ENCODE measurements around the gene STARD3NL.
A peak's percentile ranks its signal among the peaks of the same experiment; 100 is the strongest.
"Not testable (repeated sequence)": the region's sequence is repeated elsewhere in the genome, so short reads cannot be mapped to it uniquely, and the experiment has no call there.

STARD3NL gene

DNA sequence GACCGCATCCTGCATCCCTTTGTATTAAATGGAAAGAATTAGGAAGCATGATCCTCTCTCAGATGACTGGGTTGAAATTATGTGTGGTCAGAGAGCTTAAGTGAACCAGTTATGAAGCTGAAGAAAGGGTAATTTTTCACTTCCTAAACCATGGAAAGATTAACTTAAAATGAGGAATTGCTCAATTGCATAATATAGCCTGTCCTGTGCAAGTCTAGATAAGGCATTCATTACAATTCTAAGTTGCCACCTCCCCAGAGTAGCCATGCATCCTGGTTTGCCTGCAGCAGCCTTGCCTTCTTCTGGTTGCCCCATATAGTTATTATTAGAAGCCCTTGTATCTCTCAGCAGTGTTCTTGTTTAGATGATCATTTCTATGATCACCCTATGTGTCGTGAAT, 45.3 kb downstream of the STARD3NL start:
- no peak for DNase-seq (ENCODE audit: low read depth)

DNA sequence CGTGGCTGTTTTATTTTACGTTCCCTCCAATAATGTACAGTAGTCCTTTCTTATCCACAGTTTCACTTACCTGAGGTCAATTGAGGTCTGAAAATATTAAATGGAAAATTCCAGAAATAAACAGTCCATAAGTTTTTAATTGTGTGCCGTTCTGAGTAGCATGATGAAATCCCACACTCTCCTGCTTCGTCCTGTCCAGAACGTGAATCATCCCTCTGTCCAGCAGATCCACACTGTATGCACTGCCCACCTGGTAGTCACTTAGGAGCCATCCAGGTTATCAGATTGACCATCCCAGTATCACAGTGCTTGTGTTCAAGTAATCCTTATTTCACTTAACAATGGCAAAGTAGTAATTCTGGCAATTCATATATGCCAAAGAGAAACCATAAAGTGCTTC, 46.3 kb downstream of the STARD3NL start:
- DNase-seq (ENCODE audit: low read depth) = no peak

DNA sequence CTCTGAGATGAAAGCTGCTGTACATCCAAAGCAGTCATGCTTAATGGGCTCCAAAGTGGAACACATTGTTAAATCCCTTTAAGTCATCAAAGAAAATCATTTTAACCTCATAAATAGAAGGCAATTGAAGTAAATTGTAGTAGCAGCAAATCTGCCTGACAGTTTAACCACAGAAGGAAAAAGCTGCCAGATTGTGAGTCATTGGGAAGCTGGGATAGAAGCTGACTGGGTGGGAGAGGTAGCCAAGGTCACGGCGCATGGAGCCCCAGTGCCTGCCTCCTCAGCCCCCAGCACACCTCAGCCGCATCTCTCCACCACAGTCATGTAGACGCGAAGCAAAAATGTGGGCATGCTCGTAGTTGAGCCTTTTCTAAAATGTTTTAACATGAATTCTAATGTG, 51.3 kb downstream of the STARD3NL start:
- no peak for DNase-seq (ENCODE audit: low read depth)

DNA sequence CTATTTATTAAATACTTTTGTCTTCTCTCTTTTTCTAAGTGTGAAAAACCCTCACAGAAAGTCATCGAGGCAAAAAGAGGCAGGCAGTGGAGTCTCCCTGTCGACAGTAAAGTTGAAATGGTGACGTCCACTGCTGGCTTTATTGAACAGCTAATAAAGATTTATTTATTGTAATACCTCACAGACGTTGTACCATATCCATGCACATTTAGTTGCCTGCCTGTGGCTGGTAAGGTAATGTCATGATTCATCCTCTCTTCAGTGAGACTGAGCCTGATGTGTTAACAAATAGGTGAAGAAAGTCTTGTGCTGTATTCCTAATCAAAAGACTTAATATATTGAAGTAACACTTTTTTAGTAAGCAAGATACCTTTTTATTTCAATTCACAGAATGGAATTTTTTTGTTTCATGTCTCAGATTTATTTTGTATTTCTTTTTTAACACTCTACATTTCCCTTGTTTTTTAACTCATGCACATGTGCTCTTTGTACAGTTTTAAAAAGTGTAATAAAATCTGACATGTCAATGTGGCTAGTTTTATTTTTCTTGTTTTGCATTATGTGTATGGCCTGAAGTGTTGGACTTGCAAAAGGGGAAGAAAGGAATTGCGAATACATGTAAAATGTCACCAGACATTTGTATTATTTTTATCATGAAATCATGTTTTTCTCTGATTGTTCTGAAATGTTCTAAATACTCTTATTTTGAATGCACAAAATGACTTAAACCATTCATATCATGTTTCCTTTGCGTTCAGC, 52.0 kb downstream of the STARD3NL start:
- no peak for DNase-seq (ENCODE audit: low read depth)

DNA sequence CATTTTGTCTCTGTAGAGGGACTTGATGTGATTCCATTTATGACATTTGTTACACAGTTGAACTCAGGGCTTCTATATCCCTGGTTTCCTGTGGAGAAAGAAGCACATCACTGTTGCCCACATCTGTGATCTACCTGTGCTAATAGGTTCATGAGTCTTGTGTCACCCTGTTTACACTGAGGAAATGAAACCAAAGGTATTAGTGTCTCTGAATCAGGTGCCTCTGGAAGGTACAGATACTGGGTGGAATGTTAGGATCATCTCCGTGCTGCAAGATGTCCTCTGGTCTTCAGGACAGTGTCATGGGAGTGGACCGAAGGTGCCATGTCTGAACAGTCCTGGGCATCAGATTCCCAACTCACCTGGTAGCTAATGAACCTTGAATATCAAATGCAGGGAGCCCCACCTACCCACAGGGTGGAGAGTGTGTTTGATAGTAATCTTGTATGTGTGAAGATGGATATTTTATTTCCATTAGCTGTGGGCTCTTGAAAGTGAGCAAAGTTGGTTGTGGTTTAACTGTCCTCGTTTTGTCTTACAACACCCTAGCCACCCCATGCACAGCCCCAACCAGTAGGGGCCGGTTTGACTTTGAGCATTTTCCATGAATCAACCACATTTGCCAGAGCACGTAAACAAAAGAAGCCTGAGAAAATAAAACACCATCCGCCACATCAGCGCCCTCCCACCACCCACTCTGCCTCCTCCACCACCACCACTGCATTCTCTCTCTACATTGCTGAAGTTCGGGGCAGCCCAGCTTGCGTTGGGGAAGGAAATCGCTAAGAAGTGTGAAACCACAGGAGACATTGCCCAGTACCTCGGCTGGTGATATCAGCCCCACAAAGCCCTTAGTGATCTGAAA, 54.7 kb downstream of the STARD3NL start:
- peak; percentile 69 for DNase-seq (ENCODE audit: low read depth)

DNA sequence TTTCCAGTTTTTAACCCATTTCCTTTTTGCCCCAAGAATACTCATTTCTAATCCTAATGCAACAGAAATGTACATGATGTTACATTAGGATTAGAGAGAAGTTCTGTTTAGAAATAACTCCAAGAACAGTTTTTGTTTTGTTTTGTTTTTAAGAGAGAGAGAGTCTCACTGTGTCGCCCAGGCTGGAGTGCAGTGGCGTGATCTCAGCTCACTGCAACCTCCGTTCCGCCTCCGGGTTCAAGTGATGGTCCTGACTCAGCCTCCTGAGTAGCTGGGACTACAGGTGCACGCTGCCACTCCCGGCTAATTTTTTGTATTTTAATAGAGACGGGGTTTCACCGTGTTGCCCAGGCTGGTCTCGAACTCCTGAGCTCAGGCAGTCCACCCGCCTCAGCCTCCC, 56.7 kb downstream of the STARD3NL start:
- DNase-seq (ENCODE audit: low read depth) = not testable (repeated sequence)

DNA sequence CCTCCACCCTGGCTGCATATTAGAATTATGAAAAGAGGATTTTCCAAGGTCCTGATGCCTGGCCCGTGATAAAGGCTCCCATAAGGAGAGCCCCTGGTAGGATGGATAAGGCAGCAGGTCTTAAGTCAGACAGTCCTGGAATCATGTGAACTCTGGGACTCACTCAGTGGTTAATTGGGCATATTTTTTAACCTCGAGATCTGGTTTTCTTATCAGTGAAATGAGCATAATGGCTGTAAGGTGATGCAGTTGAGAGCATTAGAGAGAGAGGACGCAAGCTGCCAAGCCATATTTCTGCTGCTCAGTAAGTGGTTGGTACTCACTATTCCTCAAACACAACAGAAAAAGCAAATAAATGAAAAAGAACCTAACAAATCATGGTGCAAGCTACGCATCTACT, 57.6 kb downstream of the STARD3NL start:
- DNase-seq (ENCODE audit: low read depth) = no peak

DNA sequence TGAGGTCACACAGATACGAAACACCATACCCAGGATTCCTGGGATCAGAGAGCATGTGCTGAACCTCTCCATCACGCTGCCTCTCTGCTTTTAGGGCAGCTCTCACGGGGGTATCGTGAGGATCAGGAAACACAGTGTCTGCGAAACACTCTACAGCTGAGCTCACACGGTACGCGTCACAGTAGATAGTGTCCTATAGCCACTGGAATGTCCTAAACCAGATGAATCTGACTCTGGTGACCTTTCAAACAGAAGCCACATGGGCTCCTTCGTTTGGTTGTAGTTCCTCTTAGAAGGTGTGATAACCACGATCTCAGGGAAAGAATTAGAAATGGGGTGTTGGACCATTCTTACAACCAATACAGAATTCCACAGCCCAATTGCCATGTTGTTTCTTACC, 61.1 kb downstream of the STARD3NL start:
- DNase-seq (ENCODE audit: low read depth) = not testable (repeated sequence)

DNA sequence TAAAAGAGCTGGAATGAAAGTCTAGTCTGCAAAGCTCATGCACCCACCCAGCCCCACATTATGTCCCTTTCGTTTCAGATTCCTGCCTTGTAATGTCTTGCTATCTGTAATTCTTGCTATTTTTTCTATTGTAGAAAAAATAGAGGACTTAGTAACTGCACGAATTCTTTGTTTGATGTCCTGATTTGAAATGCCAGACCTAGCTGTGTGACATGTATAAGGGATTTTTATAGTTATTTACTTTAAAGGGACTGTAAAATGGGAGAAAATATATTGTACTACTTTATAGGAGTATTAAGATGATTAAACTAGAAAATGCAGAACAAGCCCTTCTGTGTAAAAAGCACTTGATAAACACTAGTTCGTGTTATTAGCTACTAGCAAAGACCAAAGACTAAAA, 63.0 kb downstream of the STARD3NL start:
- no peak for DNase-seq (ENCODE audit: low read depth)

DNA sequence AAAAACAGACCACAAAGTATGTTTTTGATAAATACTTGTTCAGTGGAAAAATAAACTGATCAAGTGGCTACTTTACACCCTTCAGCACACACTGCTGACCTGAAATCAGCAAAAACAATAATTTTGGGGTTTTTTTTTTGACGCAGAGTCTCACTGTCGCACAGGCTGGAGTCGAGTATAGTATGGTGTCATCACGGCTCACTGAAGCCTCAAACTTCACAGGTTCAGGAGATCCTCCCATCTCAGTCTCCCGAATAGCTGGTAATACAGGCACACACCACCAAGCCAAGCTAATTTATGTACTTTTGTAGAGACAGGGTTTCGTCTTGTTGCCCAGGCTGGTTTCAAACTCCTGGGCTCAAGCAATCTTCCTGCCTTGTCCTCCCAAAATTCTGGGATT, 64.8 kb downstream of the STARD3NL start:
- no peak for DNase-seq (ENCODE audit: low read depth)

DNA sequence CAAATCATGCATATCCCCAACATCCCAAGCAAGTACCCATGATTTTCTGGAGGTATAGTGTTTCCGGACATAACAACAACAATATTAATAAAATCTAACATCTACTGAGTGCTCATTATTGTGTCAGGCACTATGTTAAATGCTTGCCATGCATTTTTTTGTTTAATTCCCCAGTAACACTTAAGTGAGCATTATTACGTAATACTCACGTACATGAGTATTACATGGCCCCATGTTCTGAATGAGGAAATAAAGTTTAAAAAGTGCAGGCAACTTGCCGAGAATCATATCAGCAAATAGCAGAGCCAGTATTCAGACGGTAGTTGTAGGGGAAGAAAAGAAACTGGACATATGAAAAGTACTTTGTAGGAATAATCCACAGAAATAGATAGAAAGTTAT, 65.3 kb downstream of the STARD3NL start:
- DNase-seq (ENCODE audit: low read depth) = not testable (repeated sequence)

DNA sequence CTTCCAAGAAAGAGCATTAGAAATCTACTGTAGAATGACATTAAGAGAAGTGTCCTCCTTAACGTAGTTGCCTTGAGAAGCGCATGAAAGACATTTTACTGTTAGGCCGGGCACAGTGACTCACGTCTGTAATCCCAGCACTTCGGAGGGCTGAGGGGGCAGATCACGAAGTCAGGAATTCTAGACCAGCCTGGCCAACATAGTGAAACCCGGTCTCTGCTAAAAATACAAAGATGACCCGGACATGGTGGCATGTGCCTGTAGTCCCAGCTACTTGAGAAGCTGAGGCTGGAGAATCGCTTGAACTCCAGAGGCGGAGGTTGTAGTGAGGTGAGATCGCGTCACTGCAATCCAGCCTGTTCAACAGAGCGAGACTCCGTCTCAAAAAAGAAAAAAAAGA, 66.5 kb downstream of the STARD3NL start:
- no peak for DNase-seq (ENCODE audit: low read depth)

DNA sequence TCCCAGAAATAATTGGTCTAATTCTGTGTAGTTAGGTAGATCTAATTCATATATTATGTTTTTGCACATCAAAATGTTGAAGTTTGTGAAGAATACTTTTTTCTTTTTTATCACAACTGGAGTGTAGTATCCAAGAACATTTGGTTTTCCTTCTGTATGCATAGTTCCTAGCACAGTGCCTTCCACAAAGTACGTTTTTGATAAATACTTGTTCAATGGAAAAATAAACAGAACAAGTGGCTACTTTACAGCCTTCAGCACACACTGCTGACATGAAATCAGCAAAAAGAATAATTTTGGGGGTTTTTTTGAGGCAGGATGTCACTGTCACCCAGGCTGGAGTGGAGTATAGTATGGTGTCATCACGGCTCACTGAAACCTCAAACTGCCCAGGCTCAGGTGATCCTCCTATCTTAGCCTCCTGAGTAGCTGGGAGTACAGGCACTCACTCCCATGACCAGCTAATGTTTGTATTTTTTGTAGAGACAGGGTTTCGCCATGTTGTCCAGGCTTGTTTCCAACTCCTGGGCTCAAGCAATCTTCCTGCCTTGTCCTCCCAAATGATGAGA, 67.4 kb downstream of the STARD3NL start:
- no peak for DNase-seq (ENCODE audit: low read depth)

DNA sequence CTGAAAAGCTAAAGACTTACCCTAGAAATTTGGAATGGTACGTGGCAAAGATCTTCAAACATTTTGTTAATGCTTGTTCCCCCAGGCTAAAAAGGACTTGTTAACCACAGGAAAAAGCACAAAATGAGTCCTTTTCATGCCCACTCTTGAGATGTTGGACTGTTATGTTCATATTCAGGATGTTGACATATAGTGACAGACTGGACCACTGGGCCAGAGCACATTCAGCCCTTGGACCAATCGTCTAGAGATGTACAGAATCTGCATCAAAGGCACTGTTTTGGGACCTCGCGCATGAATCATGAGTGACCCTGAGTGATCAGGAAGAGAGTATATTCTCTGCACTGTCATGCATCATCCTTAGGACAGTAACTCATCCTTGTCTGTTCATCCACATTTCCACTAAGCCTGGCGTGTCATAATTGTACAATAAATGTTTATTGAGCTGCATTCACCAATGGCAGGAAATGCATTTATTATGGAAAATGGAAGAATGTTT, 70.1 kb downstream of the STARD3NL start:
- DNase-seq (ENCODE audit: low read depth) = no peak

DNA sequence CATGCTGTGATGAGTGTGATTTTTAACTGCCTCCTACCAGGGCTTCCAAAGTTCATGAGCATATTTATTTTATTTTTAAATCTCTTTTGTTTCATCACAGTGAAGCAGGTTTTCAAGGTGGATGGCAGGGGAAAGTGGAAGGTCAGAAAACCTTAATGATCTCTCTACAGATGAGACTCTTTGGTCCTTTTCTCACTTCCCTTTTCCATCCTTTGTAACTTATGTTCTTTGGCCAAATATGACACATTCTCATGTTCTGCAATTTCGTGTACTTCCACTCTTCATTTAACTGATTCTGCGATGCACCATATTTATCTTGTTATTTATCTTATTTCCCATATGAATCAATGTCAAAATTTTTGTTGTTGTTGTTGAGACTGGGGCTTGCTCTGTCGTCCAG, 71.8 kb downstream of the STARD3NL start:
- not testable (repeated sequence) for DNase-seq (ENCODE audit: low read depth)

DNA sequence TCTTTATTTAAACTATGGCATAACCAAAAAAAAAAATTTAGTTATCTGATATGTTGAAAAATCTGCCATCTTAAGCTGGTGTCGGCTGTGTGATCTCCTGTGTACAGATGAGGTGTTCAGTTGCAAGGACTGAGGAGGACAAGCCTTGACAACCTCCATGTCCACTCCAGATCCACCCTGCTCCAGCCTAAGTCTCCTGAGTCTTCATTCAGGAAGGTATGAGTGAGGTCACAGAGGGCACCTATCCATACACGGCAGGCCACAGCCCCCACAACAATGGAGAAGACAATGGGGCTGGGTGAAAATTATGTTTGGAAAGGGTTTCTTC, 79.3 kb downstream of the STARD3NL start:
- DNase-seq (ENCODE audit: low read depth) = no peak

DNA sequence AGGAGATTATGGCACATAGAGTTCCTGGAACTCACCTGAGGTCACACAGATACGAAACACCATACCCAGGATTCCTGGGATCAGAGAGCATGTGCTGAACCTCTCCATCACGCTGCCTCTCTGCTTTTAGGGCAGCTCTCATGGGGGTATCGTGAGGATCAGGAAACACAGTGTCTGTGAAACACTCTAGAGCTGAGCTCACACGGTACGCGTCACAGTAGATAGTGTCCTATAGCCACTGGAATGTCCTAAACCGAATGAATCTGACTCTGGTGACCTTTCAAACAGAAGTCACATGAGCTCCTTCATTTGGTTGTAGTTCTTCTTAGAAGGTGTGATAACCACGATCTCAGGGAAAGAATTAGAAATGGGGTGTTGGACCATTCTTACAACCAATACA, 81.1 kb downstream of the STARD3NL start:
- not testable (repeated sequence) for DNase-seq (ENCODE audit: low read depth)

DNA sequence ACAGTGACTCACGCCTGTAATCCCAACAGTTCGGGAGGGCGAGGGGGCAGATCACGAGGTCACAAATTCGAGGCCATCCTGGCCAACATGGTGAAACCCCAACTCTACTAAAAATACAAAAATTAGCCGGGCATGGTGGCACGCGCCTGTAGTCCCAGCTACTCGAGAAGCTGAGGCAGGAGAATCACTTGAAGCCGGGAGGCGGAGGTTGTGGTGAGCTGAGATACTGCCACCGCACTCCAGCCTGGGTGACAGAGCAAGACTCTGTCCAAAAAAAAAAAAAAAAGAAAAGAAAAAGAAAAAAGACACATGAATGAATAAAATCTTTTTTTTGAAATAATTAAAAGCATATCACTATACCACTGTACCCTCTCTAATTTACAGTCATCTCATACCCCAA, 83.6 kb downstream of the STARD3NL start:
- DNase-seq (ENCODE audit: low read depth) = not testable (repeated sequence)

DNA sequence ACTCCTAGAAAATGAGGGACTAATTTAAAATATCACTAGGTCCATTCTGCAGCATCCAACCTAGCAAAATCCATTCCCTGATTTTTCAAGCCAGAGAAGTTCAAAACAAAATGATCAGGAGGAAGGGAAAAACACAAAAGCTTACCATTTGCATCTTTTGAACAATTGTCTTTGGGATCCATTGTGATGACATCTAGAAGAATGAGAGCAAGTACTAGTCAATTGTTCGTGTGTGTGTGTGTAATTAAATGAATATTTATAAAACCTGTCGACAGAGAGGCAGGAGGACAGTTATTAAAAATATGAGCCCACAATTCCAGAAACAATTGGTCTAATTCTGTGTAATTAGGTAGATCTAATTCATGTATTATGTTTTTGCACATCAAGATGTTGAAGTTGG, 84.0 kb downstream of the STARD3NL start:
- not testable (repeated sequence) for DNase-seq (ENCODE audit: low read depth)

DNA sequence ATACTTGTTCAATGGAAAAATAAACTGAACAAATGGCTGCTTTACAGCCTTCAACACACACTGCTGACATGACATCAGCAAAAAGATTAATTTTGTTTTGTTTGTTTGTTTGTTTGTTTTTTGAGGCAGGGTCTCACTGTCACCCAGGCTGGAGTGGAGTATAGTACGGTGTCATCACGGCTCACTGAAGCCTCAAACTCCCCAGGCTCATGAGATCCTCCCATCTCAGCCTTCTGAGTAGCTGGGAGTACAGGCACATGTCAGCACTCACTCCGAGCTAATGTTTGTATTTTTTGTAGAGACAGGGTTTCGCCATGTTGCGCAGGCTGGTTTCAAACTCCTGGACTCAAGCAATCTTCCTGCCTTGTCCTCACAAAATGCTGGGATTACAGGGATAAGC, 84.5 kb downstream of the STARD3NL start:
- DNase-seq (ENCODE audit: low read depth) = no peak

DNA sequence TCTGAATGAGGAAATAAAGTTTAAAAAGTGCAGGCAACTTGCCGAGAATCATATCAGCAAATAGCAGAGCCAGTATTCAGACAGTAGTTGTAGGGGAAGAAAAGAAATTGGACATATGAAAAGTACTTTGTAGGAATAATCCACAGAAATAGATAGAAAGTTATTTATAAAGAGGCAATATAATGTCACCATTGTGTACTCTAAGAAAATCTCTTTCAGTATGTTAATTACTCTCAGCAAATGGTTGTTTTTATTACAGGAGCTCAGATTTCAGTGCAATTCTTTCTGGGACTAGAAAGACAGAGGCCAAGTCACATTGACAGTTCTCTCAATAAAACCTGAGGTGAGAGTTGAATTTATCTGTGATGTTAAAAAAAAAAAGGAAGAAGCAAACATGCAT, 85.2 kb downstream of the STARD3NL start:
- DNase-seq (ENCODE audit: low read depth) = not testable (repeated sequence)

DNA sequence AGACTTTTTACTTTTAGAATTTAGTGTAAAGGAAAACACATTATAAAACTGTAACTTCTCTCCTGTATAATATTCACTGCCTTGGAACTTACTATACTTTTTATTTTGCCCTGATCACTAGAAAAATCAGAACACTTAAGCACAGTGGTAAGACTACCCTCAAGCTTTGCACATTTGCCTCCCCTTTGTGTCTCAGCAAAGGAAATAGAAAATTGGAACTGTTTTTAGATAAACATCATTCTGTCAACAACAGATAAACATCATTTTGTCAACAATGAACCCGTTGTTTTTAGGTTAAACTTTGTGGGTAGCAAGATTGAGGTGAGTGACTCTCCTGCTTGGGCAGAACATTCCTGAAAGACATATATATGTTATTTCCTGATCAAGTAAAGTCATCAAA, 86.6 kb downstream of the STARD3NL start:
- not testable (repeated sequence) for DNase-seq (ENCODE audit: low read depth)

DNA sequence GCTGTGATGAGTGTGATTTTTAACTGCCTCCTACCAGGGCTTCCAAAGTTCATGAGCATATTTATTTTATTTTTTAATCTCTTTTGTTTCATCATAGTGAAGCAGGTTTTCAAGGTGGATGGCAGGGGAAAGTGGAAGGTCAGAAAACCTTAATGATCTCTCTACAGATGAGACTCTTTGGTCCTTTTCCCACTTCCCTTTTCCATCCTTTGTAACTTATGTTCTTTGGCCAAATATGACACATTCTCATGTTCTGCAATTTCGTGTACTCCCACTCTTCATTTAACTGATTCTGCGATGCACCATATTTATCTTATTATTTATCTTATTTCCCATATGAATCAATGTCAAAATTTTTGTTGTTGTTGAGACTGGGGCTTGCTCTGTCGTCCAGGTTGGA, 87.9 kb downstream of the STARD3NL start:
- DNase-seq (ENCODE audit: low read depth) = not testable (repeated sequence)

Measured in activated T-helper 9 cell treated with anti-CD3 and anti-CD28 coated beads, Interleukin-2, amount 50 U/mL, for 16 hours (primary cell).